ENCODE results near the gene UBA5. TPM values are rescaled to one million over a fixed set of nuclear protein-coding genes. Genes with fewer than 3 reads are reported as not detected.

Gene UBA5
- total RNA-seq, 1 experiment from 2014 or later: 44.0 TPM

DNA sequence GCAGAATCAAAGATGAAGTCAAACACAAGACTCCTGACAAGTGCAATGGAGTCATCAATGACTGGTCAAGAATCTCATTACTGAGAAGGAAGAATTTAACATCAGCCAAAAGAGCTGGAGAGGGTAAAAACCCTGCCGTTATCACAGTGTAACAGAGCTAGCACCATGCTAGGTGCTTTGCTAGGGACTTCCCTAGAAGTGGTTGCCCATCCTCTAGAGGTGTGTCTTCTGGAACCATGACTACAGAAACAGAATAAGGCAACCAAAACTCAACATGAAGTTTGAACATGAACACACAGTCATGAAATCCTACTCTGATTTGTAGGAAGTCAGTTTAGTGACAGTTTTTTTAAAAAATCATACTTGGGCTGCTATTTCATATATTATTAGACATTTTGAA, 10.0 kb upstream of the UBA5 start:
- in situ Hi-C loops (cut with HindIII; ENCODE audit: low pct_unique_long_range_greater_than_20kb, low sequenced_read_pairs) (no loop called here), intact Hi-C loops (cut with micrococcal nuclease; ENCODE audit: unreplicated experiment) (no loop called here)
- no peak for DNase-seq (ENCODE audit: low read depth, low spot score)
- no peak overlapping the region for H3K4me3 ChIP-seq (ENCODE audit: low read depth in 2 of 2, low read length in 2 of 2)
- H3K27ac ChIP-seq (ENCODE audit: low read length): no peak overlapping the region
- H3K9me3 ChIP-seq (ENCODE audit: control insufficient read depth, insufficient read depth, low read depth, low read length): no peaks in the 10 kb centered on the region
- TF ChIP-seq CTCF (IDR thresholded peaks at IDR 0.05) (no peak), SIN3A (IDR thresholded peaks at IDR 0.05; ENCODE audit: borderline replicate concordance, insufficient read depth, low read depth, low read length) (no peak), POLR2AphosphoS5 (IDR thresholded peaks at IDR 0.05; ENCODE audit: low read depth, low read length) (no peak), TCF7L2 (IDR thresholded peaks at IDR 0.05; ENCODE audit: low read depth, low read length) (no peak)
- TF ChIP-seq, protein P1, sequence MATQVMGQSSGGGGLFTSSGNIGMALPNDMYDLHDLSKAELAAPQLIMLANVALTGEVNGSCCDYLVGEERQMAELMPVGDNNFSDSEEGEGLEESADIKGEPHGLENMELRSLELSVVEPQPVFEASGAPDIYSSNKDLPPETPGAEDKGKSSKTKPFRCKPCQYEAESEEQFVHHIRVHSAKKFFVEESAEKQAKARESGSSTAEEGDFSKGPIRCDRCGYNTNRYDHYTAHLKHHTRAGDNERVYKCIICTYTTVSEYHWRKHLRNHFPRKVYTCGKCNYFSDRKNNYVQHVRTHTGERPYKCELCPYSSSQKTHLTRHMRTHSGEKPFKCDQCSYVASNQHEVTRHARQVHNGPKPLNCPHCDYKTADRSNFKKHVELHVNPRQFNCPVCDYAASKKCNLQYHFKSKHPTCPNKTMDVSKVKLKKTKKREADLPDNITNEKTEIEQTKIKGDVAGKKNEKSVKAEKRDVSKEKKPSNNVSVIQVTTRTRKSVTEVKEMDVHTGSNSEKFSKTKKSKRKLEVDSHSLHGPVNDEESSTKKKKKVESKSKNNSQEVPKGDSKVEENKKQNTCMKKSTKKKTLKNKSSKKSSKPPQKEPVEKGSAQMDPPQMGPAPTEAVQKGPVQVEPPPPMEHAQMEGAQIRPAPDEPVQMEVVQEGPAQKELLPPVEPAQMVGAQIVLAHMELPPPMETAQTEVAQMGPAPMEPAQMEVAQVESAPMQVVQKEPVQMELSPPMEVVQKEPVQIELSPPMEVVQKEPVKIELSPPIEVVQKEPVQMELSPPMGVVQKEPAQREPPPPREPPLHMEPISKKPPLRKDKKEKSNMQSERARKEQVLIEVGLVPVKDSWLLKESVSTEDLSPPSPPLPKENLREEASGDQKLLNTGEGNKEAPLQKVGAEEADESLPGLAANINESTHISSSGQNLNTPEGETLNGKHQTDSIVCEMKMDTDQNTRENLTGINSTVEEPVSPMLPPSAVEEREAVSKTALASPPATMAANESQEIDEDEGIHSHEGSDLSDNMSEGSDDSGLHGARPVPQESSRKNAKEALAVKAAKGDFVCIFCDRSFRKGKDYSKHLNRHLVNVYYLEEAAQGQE (IDR thresholded peaks at IDR 0.05; ENCODE audit: insufficient read depth in 1 of 2, low read depth in 2 of 2, low read length in 1 of 2): no peak
- POLR2A ChIA-PET: no interaction called here
- no peaks in the 10 kb centered on the region for H3K36me3 ChIP-seq (ENCODE audit: control insufficient read depth, insufficient read depth, low read length)
- ATAC-seq: no peak
- no peaks in the 10 kb centered on the region for H3K27me3 ChIP-seq (ENCODE audit: control insufficient read depth, insufficient read depth, low read length)
- no TSS peak for BruUV-seq (replicated peaks)
- CTCF ChIA-PET: no interaction called here
- no peaks in the 10 kb centered on the region; the same call in 1 of the 2 replicates for H3K4me1 ChIP-seq (ENCODE audit: control insufficient read depth, insufficient read depth, low read length)

DNA sequence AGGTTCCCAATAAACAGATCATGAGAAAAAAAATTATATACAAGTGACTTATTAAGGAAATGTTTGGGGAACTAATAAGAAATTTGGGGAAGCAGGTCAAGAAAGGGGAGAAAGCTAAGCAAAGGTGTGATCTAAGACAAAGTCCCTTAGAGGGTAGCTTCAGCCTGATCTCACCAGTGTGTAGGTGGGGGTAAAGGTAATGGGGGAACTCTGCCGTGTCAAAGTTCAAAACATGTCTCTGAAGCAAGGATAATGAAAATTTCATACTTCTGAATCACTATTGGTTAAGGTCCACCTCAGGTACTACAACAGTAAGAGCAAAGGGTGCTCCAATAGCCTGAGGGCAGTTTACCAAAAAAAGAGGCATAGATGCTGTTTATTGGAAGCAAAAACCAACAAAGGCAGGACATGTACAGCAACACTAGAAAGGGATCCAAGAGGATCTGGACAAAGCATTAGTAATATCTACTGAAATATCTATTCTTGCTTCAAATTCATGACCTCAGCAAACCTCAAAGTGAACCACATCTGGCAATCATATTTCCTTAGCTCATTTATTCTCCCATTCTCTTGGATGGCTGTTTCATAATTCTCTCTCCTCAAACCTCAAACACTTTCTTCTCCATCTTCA, 7.4 kb upstream of the UBA5 start:
- H3K27me3 ChIP-seq (ENCODE audit: control insufficient read depth, insufficient read depth, low read length): no peaks in the 10 kb centered on the region
- no peak for TF ChIP-seq SIN3A (IDR thresholded peaks at IDR 0.05; ENCODE audit: borderline replicate concordance, insufficient read depth, low read depth, low read length)
- BruUV-seq (replicated peaks): no TSS peak
- H3K36me3 ChIP-seq (ENCODE audit: control insufficient read depth, insufficient read depth, low read length): no peaks in the 10 kb centered on the region
- no peak for DNase-seq (ENCODE audit: low read depth, low spot score)
- H3K4me1 ChIP-seq (ENCODE audit: control insufficient read depth, insufficient read depth, low read length): no peaks in the 10 kb centered on the region
- intact Hi-C loops (cut with micrococcal nuclease; ENCODE audit: unreplicated experiment) (no loop called here), in situ Hi-C loops (cut with HindIII; ENCODE audit: low pct_unique_long_range_greater_than_20kb, low sequenced_read_pairs) (no loop called here)
- ChIA-PET POLR2A (no interaction called here), CTCF (no interaction called here)
- ATAC-seq: no peak
- no peaks in the 10 kb centered on the region for H3K9me3 ChIP-seq (ENCODE audit: control insufficient read depth, insufficient read depth, low read depth, low read length)
- H3K27ac ChIP-seq (ENCODE audit: low read length): no peak overlapping the region
- no peak overlapping the region for H3K4me3 ChIP-seq (ENCODE audit: low read depth in 2 of 2, low read length in 2 of 2)

GRCh38 chr3:132654190-132654589, 5.9 kb upstream of the UBA5 start:
- no peak for TF ChIP-seq TCF7L2 (IDR thresholded peaks at IDR 0.05; ENCODE audit: low read depth, low read length)
- no peak for TF ChIP-seq SIN3A (IDR thresholded peaks at IDR 0.05; ENCODE audit: borderline replicate concordance, insufficient read depth, low read depth, low read length)
- TF ChIP-seq, protein P1 (IDR thresholded peaks at IDR 0.05; ENCODE audit: insufficient read depth in 1 of 2, low read depth in 2 of 2, low read length in 1 of 2): no peak
- no peak for TF ChIP-seq POLR2AphosphoS5 (IDR thresholded peaks at IDR 0.05; ENCODE audit: low read depth, low read length)
- no peak for TF ChIP-seq CTCF (IDR thresholded peaks at IDR 0.05)
- CTCF ChIA-PET: no interaction called here
- intact Hi-C loops (cut with micrococcal nuclease; ENCODE audit: unreplicated experiment): no loop called here
- H3K9me3 ChIP-seq (ENCODE audit: control insufficient read depth, insufficient read depth, low read depth, low read length): no peaks in the 10 kb centered on the region
- H3K27ac ChIP-seq (ENCODE audit: low read length): no peak overlapping the region
- H3K36me3 ChIP-seq (ENCODE audit: control insufficient read depth, insufficient read depth, low read length): no peaks in the 10 kb centered on the region
- ATAC-seq: no peak
- H3K4me3 ChIP-seq (ENCODE audit: low read depth in 2 of 2, low read length in 2 of 2): no peak overlapping the region
- no peak for DNase-seq (ENCODE audit: low read depth, low spot score)
- peaks cover 8% of the 10 kb centered on the region; the same call in 1 of the 2 replicates for H3K4me1 ChIP-seq (ENCODE audit: control insufficient read depth, insufficient read depth, low read length)
- POLR2A ChIA-PET: no interaction called here
- in situ Hi-C loops (cut with HindIII; ENCODE audit: low pct_unique_long_range_greater_than_20kb, low sequenced_read_pairs): no loop called here
- BruUV-seq (replicated peaks): no TSS peak
- H3K27me3 ChIP-seq (ENCODE audit: control insufficient read depth, insufficient read depth, low read length): no peaks in the 10 kb centered on the region
